Astrocyte of the cerebellum (primary cell): ENCODE measurements around the gene SLC35F2.

Source experiments
- DNase-seq: peaks from one replicate; pipeline ENCODE4 v3.0.0-alpha.2; 2011; ENCODE audit warnings: low read depth
- H3K4me3 ChIP-seq: 2 replicates; pipeline ENCODE4 v1.5.1; 2011; ENCODE audit warnings: mild to moderate bottlenecking, low read depth, low read length, moderate library complexity
- in situ Hi-C: cut with HindIII; loops from 2 replicates; pipeline ENCODE4 v1.10.0; 2017; ENCODE audit warnings: low sequenced_read_pairs
- TF ChIP-seq, protein P1 (sequence below): IDR thresholded peaks from 2 replicates; pipeline ENCODE4 v1.5.1; 2012; ENCODE audit warnings: low read length, low read depth, moderate library complexity, mild to moderate bottlenecking; ENCODE audit errors: missing control alignments

SLC35F2 gene

DNA sequence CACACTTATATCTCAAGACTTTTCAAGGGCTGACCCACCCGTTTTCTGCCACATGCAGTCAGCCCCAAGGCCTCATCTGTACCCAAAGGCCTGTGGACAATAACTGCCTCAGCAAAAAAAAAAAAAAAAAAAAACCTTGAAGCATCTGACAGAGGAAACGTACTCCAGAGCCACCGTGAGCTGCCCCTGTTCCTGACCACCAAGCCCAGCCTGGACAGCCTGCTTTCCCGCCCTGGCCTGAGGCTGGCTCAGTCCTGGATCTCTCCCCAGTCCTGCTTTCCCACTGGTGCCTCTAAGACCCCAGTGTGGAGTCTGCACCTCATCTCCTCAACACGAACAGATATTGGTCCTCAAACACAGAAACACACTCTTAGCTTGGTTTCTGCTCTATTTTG is 66.5 kb downstream of the SLC35F2 start:
- no peak overlapping the region for H3K4me3 ChIP-seq
- no peak for DNase-seq
- in situ Hi-C loops: no loop called here
- TF ChIP-seq, protein P1, sequence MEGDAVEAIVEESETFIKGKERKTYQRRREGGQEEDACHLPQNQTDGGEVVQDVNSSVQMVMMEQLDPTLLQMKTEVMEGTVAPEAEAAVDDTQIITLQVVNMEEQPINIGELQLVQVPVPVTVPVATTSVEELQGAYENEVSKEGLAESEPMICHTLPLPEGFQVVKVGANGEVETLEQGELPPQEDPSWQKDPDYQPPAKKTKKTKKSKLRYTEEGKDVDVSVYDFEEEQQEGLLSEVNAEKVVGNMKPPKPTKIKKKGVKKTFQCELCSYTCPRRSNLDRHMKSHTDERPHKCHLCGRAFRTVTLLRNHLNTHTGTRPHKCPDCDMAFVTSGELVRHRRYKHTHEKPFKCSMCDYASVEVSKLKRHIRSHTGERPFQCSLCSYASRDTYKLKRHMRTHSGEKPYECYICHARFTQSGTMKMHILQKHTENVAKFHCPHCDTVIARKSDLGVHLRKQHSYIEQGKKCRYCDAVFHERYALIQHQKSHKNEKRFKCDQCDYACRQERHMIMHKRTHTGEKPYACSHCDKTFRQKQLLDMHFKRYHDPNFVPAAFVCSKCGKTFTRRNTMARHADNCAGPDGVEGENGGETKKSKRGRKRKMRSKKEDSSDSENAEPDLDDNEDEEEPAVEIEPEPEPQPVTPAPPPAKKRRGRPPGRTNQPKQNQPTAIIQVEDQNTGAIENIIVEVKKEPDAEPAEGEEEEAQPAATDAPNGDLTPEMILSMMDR: no peak

DNA sequence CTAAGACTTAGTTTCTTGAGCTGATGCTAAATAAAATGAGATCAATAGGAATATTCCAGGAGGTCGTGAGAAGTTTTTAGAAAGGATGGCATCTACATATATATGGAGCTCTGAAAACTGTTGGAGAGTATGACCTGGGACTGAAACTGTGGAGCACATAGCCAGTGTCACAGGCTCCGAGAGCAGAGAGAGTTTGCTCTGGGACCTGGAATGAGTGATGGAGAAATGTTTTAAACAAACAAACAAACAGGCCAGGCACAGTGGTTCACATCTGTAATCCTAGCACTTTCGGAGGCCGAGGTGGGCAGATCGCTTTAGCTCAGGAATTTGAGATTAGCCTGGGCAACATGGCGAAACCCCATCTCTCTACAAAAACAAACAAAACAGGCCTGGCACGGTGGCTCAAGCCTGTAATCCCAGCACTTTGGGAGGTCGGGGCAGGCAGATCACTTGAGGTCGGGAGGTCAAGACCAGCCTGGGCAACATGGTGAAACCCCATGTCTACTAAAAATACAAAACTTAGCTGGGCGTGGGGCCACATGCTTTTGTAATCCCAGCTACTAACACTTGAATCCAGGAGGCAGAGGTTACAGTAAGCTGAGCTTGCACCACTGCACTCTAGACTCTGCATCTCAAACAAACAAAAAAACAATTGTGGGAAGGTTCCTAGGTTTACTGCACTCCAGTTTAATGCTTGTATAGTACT is 67.1 kb downstream of the SLC35F2 start:
- in situ Hi-C loops: no loop called here
- DNase-seq: no peak
- no peak overlapping the region for H3K4me3 ChIP-seq
- TF ChIP-seq, protein P1: no peak

DNA sequence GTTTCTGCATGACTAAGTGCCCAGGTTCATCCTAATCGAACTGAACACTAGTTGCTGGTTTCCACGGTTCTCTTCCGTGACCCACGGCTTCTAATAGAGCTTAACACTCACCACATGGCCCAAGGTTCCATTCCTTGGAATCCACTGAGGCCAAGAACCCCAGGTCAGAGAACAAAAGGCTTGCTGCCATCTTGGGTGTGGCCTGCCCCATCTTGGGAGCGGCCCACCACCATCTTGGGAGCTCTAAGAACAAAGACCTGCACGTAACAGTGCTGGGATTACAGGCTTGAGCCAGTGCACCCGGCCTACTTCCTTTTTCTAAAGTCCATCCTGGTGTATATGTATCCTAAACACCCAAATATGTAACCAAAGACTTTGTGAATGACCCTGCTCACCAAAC is 68.8 kb downstream of the SLC35F2 start:
- in situ Hi-C loops: no loop called here
- TF ChIP-seq, protein P1: no peak
- no peak for DNase-seq
- no peak overlapping the region for H3K4me3 ChIP-seq

DNA sequence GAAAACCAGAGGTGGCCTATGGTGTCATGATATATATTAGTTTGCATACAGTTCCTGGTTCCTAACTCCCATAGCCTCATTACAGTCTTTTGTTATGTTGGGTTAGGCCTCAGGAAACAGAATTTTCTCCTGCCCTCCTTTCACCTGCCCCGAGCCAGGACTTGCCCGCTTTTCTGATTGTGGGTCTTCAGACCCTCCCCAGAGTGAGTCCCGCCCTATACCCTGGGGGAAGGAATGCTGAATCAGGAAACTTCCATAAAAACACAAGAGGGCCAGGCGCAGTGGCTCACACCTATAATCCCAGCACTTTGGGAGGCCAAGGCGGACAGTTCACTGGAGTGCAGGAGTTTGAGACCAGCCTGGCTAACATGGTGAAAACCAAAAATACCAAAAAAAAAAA is 70.9 kb downstream of the SLC35F2 start:
- in situ Hi-C loops: no loop called here
- TF ChIP-seq, protein P1: no peak
- no peak overlapping the region for H3K4me3 ChIP-seq
- DNase-seq: no peak

DNA sequence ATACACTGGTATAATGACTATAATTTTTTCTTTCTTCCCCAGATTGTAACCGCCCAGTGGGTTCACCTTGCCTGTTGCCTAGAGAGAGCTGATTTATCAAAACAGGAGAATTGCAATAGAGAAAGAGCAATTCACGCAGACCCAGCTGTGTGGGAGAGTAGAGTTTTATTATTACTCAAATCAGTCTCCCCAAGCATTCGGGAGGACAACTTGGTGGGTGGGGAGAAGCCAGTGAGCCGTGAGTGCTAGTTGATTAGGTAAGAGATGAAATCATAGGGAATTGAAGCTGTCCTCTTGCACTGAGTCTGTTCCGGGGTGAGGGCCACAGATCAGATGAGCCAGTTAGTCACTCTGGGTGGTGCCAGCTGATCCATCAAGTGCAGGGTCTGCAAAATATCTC is 73.2 kb downstream of the SLC35F2 start:
- in situ Hi-C loops: no loop called here
- no peak for DNase-seq
- H3K4me3 ChIP-seq: no peak overlapping the region
- TF ChIP-seq, protein P1: no peak

DNA sequence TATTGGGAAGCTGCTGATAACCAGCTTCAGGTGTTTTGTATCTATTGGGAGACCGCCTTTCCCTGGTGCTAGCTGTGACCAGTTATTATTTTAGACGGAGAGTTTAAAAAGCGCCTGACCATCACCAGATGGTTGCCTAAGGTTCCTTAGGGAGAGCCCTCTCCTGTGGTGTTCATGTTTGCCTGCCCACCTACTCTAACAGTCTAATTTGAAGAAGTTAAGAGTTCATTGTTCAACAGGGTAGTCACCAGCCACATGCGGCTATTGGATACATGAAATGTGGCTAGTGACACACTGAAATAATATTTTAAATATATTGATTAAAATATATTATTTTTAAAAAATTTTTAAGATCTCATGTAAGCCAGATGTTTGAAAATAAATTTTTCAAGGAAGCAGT is 75.5 kb downstream of the SLC35F2 start:
- DNase-seq: no peak
- in situ Hi-C loops: no loop called here
- TF ChIP-seq, protein P1: no peak
- H3K4me3 ChIP-seq: no peak overlapping the region
